GM08714 (cell line): ENCODE data around the gene DDIT3.
"Not testable (repeated sequence)": the region's sequence is repeated elsewhere in the genome, so short reads cannot be mapped to it uniquely, and the experiment has no call there.

ENCODE experiments used
- H3K4me3 ChIP-seq: fragments of 200-500 bp; sonication (Bioruptor generic); 2 replicates; pipeline ENCODE4 v1.5.1; 2014; ENCODE audit warnings: mild to moderate bottlenecking, low read length, inconsistent platforms
- ZNF274 ChIP-seq: IDR thresholded peaks from 2 replicates; pipeline ENCODE4 v1.6.1; 2012; ENCODE audit warnings: mild to moderate bottlenecking, low read depth, low read length

Gene DDIT3

GRCh38 chr12:57524814-57525614 lies 4.7 kb upstream of the DDIT3 start:
- no peak for TF ChIP-seq ZNF274
- H3K4me3 ChIP-seq = no peak overlapping the region

DNA sequence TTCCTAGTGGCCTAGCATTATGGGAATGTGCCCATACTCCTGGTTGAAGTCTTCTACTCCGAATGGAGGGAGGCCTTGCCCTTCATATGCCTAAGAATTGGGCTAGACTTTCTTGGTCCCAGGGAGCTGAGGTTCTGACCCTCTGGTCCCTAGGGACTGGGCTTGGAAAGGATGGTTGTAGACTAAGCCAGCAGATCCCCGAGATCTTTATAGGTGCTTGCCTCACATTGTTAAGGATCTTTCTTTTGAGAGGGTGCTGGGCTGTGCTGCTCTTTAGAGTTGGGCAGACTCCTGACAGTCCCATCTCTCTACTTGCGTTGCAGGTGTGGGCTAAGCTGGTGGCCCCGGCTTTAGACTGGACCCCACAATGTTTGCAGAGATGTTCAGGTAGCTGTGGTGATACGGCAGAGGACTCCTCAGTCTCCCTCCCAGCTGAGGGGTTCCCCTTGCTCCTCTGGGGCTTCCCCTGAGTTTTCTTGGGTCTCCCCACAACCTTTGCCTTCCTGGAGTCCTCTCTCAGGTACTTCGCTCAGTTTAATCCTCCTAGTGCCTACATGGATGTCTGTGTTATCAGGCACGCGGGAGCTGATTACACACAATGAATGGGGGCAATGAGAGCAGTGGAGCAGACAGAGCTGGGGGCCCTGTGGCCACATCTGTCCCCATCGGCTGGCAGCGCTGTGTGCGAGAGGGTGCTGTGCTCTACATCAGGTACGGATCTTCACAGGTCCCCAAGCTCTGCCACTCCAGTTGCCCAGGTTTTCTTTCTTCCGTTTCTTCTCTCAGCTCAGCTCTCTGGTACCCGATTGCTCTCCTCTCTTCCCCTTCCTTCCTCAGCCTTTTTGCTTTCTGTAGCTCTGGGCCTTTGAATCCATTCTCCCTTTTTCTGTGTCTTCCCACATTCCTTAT lies 3.6 kb upstream of the DDIT3 start:
- no peak for TF ChIP-seq ZNF274

DNA sequence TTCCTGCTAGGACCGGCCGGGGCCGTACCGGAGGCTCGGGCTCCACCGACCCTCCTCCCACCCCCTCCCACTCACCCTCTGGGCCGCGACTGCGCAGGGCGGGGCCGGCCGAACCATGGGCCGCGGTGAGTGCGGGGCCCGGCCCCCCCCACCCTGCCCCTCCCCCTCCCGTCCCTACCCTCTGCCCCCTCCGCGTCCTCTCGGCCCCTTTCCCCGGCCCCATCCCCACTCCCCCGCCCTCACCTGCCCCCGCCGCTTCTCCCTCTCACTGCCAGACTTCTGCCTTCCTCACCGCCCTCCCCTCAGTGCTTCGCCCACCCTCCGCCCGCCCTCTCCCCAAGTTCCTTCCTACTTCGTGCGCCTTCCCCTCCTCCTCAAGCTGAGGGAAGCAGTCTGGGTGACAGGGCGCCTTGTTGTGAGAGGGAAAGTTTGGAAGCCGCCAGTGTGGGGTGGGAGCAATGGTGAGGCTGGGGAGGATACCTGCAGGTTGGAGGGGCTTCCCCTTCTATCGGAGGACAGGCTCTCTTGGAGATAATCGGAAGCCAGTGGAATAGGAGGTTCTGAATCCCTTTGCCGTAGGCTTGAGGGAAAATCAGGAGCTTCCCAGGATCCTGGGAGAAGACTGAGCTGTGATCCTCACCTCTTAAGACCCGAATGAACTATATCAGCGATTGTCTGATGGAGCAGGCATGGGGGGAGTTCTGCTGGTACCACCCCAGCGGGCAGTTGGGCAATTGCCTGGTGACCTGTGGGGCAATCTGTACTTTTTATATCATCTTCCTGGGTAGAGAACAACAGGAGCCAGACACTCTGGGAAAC lies 2.8 kb upstream of the DDIT3 start:
- H3K4me3 ChIP-seq = peak overlapping the region; percentile 70
- no peak for TF ChIP-seq ZNF274

More for the DNA sequence above, 3.6 kb upstream of the DDIT3 start:
- H3K4me3 ChIP-seq = peak overlapping the region; percentile 70

GRCh38 chr12:57522011-57522886 lies 1.9 kb upstream of the DDIT3 start, which contains the start of gene MBD6:
MBD6 (plus strand) TSS chr12:57522824; CDS start chr12:57524304, 1,480 bp downstream.
- H3K4me3 ChIP-seq = peak within 1 kb of the TSS; percentile 70
- no peak for TF ChIP-seq ZNF274

DNA sequence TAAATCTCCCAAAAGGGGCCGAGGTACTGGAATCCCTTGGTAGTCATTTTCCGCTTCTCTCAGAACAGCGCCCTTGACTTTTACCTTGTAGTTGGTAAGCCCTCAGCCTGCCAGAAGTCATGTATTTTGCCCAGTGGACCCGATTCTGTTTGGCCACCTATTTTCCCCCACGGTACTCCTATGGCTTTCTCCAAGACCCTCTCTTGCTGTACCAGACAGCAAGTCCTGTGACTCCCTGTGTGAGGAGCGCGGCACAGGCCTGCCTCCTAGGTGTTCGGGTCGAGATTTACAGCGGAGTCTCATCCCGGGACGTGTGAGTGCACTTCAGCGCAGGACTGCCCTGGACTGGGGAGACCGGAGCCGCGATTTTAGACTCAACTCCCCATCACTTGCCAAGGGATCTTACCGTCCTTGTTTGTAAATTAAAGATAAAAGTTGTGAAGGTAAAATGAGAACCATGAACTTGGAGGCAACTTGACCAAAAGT lies 1.3 kb upstream of the DDIT3 start:
- H3K4me3 ChIP-seq = peak overlapping the region; percentile 54; the same call in 1 of the 2 replicates
- TF ChIP-seq ZNF274 = no peak

- no peak for TF ChIP-seq ZNF274
- H3K4me3 ChIP-seq = peak overlapping the region; percentile 89
Observed at GRCh38 chr12:57519796-57520052, 590 bp downstream of the DDIT3 start.

- TF ChIP-seq ZNF274 = no peak
Observed at GRCh38 chr12:57518920-57519795, 1.2 kb downstream of the DDIT3 start.

GRCh38 chr12:57518176-57518919 lies 2.0 kb downstream of the DDIT3 start:
- TF ChIP-seq ZNF274 = no peak
- H3K4me3 ChIP-seq = peak overlapping the region; percentile 89; the same call in 1 of the 2 replicates

More at GRCh38 chr12:57518920-57519795, 1.2 kb downstream of the DDIT3 start:
- peak overlapping the region; percentile 89 for H3K4me3 ChIP-seq

GRCh38 chr12:57517718-57518117 lies 2.6 kb downstream of the DDIT3 start:
- not testable (repeated sequence) for H3K4me3 ChIP-seq

DNA sequence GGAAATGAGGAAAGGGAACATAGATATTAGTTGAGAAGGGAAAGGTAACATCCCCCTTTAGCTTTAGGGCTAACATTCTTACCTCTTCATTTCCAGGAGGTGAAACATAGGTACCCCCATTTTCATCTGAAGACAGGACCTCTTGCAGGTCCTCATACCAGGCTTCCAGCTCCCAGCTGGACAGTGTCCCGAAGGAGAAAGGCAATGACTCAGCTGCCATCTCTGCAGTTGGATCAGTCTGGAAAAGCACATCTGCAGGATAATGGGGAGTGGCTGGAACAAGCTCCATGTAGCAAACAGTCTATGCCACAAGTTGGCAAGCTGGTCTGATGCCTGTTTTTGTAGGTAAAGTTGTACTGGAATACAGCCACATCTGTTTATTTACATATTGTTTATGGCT lies 3.1 kb downstream of the DDIT3 start:
- H3K4me3 ChIP-seq = no peak overlapping the region

GRCh38 chr12:57516617-57517153 lies 3.6 kb downstream of the DDIT3 start:
- no peak for TF ChIP-seq ZNF274
- H3K4me3 ChIP-seq = no peak overlapping the region

More for the DNA sequence above, 3.1 kb downstream of the DDIT3 start:
- no peak for TF ChIP-seq ZNF274
